Measurements from ENCODE around the gene UBTF. TPM values are rescaled to one million over a fixed set of nuclear protein-coding genes. Genes with fewer than 3 reads are reported as not detected.

The UBTF gene
- total RNA-seq, 4 donors from 2014 or later: 32.9 to 60.2 (median 41.2) TPM

DNA sequence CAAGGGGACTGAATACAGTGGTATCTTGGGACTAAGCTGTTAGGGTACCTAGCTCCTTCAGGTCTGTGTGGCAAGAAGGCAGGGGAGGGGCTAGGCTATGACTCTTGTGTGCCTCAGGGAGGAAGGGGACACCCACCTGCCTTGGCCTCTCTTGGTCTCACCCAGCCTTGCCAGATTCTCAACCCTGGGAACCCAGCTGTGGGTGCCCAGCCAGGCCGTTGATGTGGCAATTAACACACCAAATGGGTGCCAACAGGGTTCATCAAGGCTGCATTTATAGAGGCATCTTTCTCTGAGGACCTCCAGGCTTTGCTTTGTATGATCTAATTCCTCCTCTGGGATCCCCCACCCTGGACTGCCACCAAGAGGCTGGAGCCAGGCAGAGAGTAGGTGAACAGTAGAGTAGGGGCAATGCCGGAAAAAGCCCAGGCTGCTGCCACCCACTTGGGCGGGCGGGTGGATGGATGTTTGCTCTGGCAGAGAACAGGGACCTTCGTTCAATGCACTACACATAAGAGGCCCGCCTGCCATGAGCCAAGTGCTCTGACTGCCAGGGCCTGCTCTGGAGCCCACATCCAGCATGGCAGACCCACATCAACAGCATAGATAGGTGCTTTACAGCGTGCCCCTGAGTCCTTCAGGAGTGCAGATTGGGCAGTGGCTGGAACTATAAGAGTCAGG is 52.2 kb downstream of the UBTF start:
- TF ChIP-seq CTCF (IDR thresholded peaks at IDR 0.05): no peak
- DNase-seq (ENCODE audit: low spot score) (no peak), ATAC-seq (ENCODE audit: low FRiP score) (no peak)

GRCh38 chr17:44164476-44164875 is 55.0 kb downstream of the UBTF start:
- ATAC-seq (ENCODE audit: low FRiP score) (no peak), DNase-seq (ENCODE audit: low spot score) (no peak)
- TF ChIP-seq CTCF (IDR thresholded peaks at IDR 0.05): no peak

DNA sequence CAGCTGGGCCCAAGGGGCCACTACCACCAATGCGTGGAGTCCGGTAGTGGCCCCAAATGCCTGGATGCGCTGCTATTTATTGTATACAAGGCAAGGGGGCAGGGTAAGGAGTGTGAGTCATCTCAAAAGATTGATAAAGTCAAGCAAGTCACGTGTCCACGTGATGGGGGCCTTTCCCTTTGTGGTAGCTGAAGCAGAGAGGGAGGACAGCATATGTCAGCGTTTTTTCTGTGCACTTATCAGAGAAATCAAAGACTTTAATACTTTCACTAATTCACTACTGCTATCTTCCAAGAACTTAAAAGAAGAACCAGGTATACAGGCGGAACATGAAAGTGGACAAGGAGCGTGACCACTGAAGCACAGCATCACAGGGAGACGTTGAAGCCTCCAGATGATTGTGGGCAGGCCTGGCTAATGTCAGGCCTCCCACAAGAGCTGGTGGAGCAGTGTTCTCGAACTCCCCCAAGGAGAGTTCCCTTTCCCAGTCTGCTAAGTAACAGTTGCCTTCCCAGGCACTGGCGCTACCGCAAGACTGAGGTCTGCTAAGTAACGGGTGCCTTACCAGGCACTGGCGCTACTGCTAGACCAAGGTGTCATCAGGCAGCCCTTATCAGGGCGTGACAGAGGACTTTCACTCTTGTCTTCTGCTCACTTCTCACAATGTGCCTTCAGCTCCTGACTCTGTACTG is 59.8 kb downstream of the UBTF start:
- DNase-seq (ENCODE audit: low spot score): no peak
- no peak for TF ChIP-seq CTCF (IDR thresholded peaks at IDR 0.05)
- ATAC-seq (ENCODE audit: low FRiP score): no peak

DNA sequence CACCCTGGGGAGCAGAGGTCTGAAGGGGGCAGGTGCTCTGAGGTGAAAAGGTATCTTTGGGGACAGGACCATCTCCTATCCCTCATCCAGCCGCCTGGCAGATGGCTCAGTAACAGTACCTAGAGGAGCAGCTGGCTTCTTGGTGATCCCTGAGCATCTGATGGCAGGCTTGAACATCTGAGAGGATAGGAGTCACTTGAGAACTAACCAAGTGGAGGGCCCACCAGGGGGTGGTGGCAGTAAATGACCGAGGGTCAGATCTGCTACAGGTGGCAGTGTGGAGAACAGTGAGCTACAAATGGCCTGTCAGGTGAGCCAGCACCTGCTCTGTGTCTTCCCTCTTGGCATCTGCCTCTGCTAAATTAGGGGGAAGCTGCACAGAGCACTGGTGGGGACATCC is 64.0 kb downstream of the UBTF start:
- no peak for ATAC-seq (ENCODE audit: low FRiP score)
- TF ChIP-seq CTCF (IDR thresholded peaks at IDR 0.05): no peak
- no peak for DNase-seq (ENCODE audit: low spot score)

Small RNA genes lying within 50 kb of the gene (small RNA-seq; reads per million reads assigned to genes)
- not detected for gene MIR6782

Other genes with a start within 250 kb of the UBTF start
- gene NAGS, start 215.1 kb downstream of the UBTF start, total RNA-seq: 1 to 10 TPM in 1 of 4 donors, under 1 TPM in 3; 0.37 to 1.6 (median 0.77) TPM
- 10 to 100 TPM; 17.3 to 37.0 (median 26.8) TPM for gene TMEM101, start 204.7 kb downstream of the UBTF start, total RNA-seq
- 10 to 100 TPM; 24.6 to 52.9 (median 47.4) TPM for gene LSM12, start 153.0 kb downstream of the UBTF start, total RNA-seq
- gene G6PC3, start 148.9 kb downstream of the UBTF start, total RNA-seq: 10 to 100 TPM; 30.1 to 58.3 (median 39.0) TPM
- gene HDAC5, start 96.0 kb downstream of the UBTF start, total RNA-seq: 10 to 100 TPM; 52.5 to 91.9 (median 62.4) TPM
- 1 to 10 TPM; 1.0 to 5.2 (median 1.5) TPM for gene HROB, start 77.7 kb downstream of the UBTF start, total RNA-seq
- under 1 TPM in 1 of 4 donors, not detected in 3; 0.19 TPM for gene ASB16, start 49.0 kb downstream of the UBTF start, total RNA-seq
- 10 to 100 TPM; 31.7 to 41.2 (median 35.8) TPM for gene TMUB2, start 32.7 kb downstream of the UBTF start, total RNA-seq
- 10 to 100 TPM; 37.8 to 55.2 (median 45.0) TPM for gene ATXN7L3, start 19.8 kb downstream of the UBTF start, total RNA-seq
- gene SLC4A1, start 48.5 kb upstream of the UBTF start, total RNA-seq: 1 to 10 TPM in 1 of 4 donors, under 1 TPM in 3; 0.16 to 1.2 (median 0.56) TPM
- under 1 TPM in 1 of 4 donors, not detected in 3; 0.84 TPM for gene RUNDC3A, start 88.9 kb upstream of the UBTF start, total RNA-seq
- gene SLC25A39, start 105.1 kb upstream of the UBTF start, total RNA-seq: 10 to 100 TPM; 46.0 to 75.7 (median 60.7) TPM
- 100 to 1,000 TPM; 275 to 379 (median 316) TPM for gene GRN, start 125.6 kb upstream of the UBTF start, total RNA-seq
- gene FAM171A2, start 144.2 kb upstream of the UBTF start, total RNA-seq: 1 to 10 TPM in 1 of 4 donors, under 1 TPM in 3; 0.56 to 3.5 (median 0.95) TPM
- 1 to 10 TPM in 2 of 4 donors, under 1 TPM in 2; 0.72 to 1.6 (median 1.0) TPM for gene ITGA2B, start 170.0 kb upstream of the UBTF start, total RNA-seq

Data from omental fat pad (tissue), 4 donors.